Upper lobe of right lung (tissue), 1 donor: Measurements from ENCODE around the gene PKD2. TPM values are rescaled to one million over a fixed set of nuclear protein-coding genes. Genes with fewer than 3 reads are reported as not detected.
A peak's percentile ranks its signal among the peaks of the same experiment; 100 is the strongest.

Source experiments
- ATAC-seq: fragments of 200-7000 bp; cut with Tn5 transposase; one replicate; pipeline ENCODE4 v1.9.1; 2020; ENCODE audit warnings: mild to moderate bottlenecking, moderate library complexity
- DNase-seq: peaks from one replicate; pipeline ENCODE4 v3.0.0-alpha.2; 2020
- H3K27ac ChIP-seq: fragments of 200-600 bp; one replicate; pipeline ENCODE4 v1.8.0; 2022
- H3K27me3 ChIP-seq: fragments of 200-600 bp; one replicate; pipeline ENCODE4 v1.8.0; 2022; ENCODE audit warnings: mild to moderate bottlenecking
- H3K36me3 ChIP-seq: fragments of 200-600 bp; one replicate; pipeline ENCODE4 v1.8.0; 2022
- H3K4me1 ChIP-seq: fragments of 200-600 bp; one replicate; pipeline ENCODE4 v1.8.0; 2022
- H3K4me3 ChIP-seq: fragments of 200-600 bp; one replicate; pipeline ENCODE4 v1.8.0; 2022; ENCODE audit warnings: mild to moderate bottlenecking
- H3K9me3 ChIP-seq: fragments of 200-600 bp; one replicate; pipeline ENCODE4 v1.8.0; 2022
- CTCF ChIP-seq: fragments of 200-600 bp; IDR thresholded peaks from one replicate; pipeline ENCODE4 v1.8.0; 2022; ENCODE audit warnings: antibody characterized with exemption
- intact Hi-C: fragments of 100-400 bp; cut with DNase I; formaldehyde crosslinking; loops from one replicate; pipeline ENCODE4 v1.11.0; 2022
- long read RNA-seq: library from polyadenylated mRNA; unstranded; transcript quantifications from one replicate; pipeline ENCODE4 v2.0.0, GENCODE V29; 2021
- total RNA-seq: library from RNA; stranded (reverse); fragmentation: NEBNext Ultra II Directional; extraction: Animal tissue kit (Norgen Biotek cat#: 25700); gene quantifications from one replicate; pipeline ENCODE4 v1.2.1, GENCODE V29; 2021
- donor health status: DM: no; HTN: yes; CAD: no; lungs with severe emphysema.

The PKD2 gene
- total RNA-seq = 37.8 TPM
- long read RNA-seq, full-length matches to known transcripts = 48 of 81 reads
- long read RNA-seq, partial matches to known transcripts = 14 of 81 reads
- long read RNA-seq, other reads (novel, unspliced or antisense) = 19 of 81 reads

GRCh38 chr4:88007304-88008121 is at the start of gene PKD2:
Gene PKD2 (plus strand): TSS chr4:88007635. CDS start chr4:88007734, 99 bp downstream.
- peak; percentile 93 for DNase-seq
- Histone ChIP-seq H3K27me3 (no peaks in the 10 kb centered on the region), H3K36me3 (no peaks in the 10 kb centered on the region), H3K9me3 (no peaks in the 10 kb centered on the region), H3K27ac (peak within 1 kb of the TSS; percentile 60), H3K4me3 (peak within 1 kb of the TSS; percentile 77), H3K4me1 (peaks cover 32% of the 10 kb centered on the region)
- peak; percentile 98 for ATAC-seq
- intact Hi-C loops = no loop called here
- no peak for TF ChIP-seq CTCF

GRCh38 chr4:87961993-87962392 is 45.4 kb upstream of the PKD2 start:
- H3K27ac ChIP-seq = no peak overlapping the region
- no peaks in the 10 kb centered on the region for H3K27me3 ChIP-seq
- ATAC-seq (no peak), DNase-seq (no peak)
- H3K4me3 ChIP-seq = no peak overlapping the region
- no peaks in the 10 kb centered on the region for H3K9me3 ChIP-seq
- TF ChIP-seq CTCF = no peak
- H3K4me1 ChIP-seq = no peaks in the 10 kb centered on the region
- intact Hi-C loops = no loop called here
- no peaks in the 10 kb centered on the region for H3K36me3 ChIP-seq

GRCh38 chr4:87962398-87963146 is 44.9 kb upstream of the PKD2 start:
- Histone ChIP-seq H3K9me3 (no peaks in the 10 kb centered on the region), H3K27me3 (no peaks in the 10 kb centered on the region), H3K27ac (no peak overlapping the region), H3K4me3 (no peak overlapping the region), H3K36me3 (no peaks in the 10 kb centered on the region), H3K4me1 (no peaks in the 10 kb centered on the region)
- ATAC-seq = no peak
- intact Hi-C loops = no loop called here
- no peak for TF ChIP-seq CTCF
- DNase-seq = no peak

- Histone ChIP-seq H3K27me3 (no peaks in the 10 kb centered on the region), H3K4me3 (no peak overlapping the region), H3K4me1 (no peaks in the 10 kb centered on the region), H3K9me3 (no peaks in the 10 kb centered on the region), H3K36me3 (no peaks in the 10 kb centered on the region), H3K27ac (no peak overlapping the region)
- intact Hi-C loops = no loop called here
- ATAC-seq = peak; percentile 47
- no peak for DNase-seq
- no peak for TF ChIP-seq CTCF
These were observed 41.9 kb upstream of the PKD2 start for GRCh38 chr4:87965501-87965975.

GRCh38 chr4:87966095-87966496 is 41.3 kb upstream of the PKD2 start:
- H3K36me3 ChIP-seq = no peaks in the 10 kb centered on the region
- intact Hi-C loops = no loop called here
- H3K4me3 ChIP-seq = no peak overlapping the region
- H3K4me1 ChIP-seq = no peaks in the 10 kb centered on the region
- H3K9me3 ChIP-seq = no peaks in the 10 kb centered on the region
- DNase-seq (no peak), ATAC-seq (peak; percentile 33)
- H3K27ac ChIP-seq = no peak overlapping the region
- no peak for TF ChIP-seq CTCF
- H3K27me3 ChIP-seq = no peaks in the 10 kb centered on the region
